OCI-LY1 (cell line): ENCODE measurements around the gene ATM.

ENCODE experiments used
- H2AFZ ChIP-seq: fragments of 200-600 bp; sonication (generic), shearing (Covaris generic); 2 replicates; pipeline ENCODE4 v1.6.0; 2014; ENCODE audit warnings: antibody characterized with exemption, mild to moderate bottlenecking, low read length
- H3F3A ChIP-seq: fragments of 200-600 bp; sonication (generic), shearing (Covaris generic); 2 replicates; pipeline ENCODE4 v1.6.0; 2014; ENCODE audit warnings: mild to moderate bottlenecking, antibody characterized with exemption, low read length, moderate library complexity; ENCODE audit not compliant: insufficient read depth
- H3K27ac ChIP-seq: fragments of 200-600 bp; sonication (generic); 2 replicates; pipeline ENCODE4 v1.5.1; 2014; ENCODE audit warnings: low read length, mixed run types, mild to moderate bottlenecking, low read depth; ENCODE audit not compliant: poor library complexity, severe bottlenecking
- H3K27me3 ChIP-seq: fragments of 200-600 bp; sonication (generic); 2 replicates; pipeline ENCODE4 v1.6.0; 2014; ENCODE audit warnings: antibody characterized with exemption, mild to moderate bottlenecking, low read length, moderate library complexity; ENCODE audit not compliant: insufficient read depth
- H3K36me3 ChIP-seq: fragments of 200-600 bp; sonication (generic); 2 replicates; pipeline ENCODE4 v1.6.1; 2014; ENCODE audit warnings: mild to moderate bottlenecking, antibody characterized with exemption, low read length, moderate library complexity, mixed read lengths; ENCODE audit not compliant: insufficient read depth
- H3K4me1 ChIP-seq: fragments of 200-600 bp; sonication (generic); 2 replicates; pipeline ENCODE4 v1.5.1; 2014; ENCODE audit warnings: mild to moderate bottlenecking, low read length, moderate library complexity; ENCODE audit not compliant: insufficient read depth, severe bottlenecking
- H3K4me2 ChIP-seq: fragments of 200-600 bp; sonication (generic), shearing (Covaris generic); 2 replicates; pipeline ENCODE4 v1.6.1; 2014; ENCODE audit warnings: low read length
- H3K4me3 ChIP-seq: fragments of 200-600 bp; sonication (generic); 2 replicates; pipeline ENCODE4 v1.5.1; 2014; ENCODE audit warnings: low read length, low read depth, mild to moderate bottlenecking, mixed read lengths; ENCODE audit not compliant: poor library complexity, severe bottlenecking
- H3K79me2 ChIP-seq: fragments of 200-600 bp; shearing (Covaris generic); 2 replicates; pipeline ENCODE4 v1.6.1; 2016; ENCODE audit warnings: mixed run types, low read length, mixed read lengths; ENCODE audit not compliant: insufficient read depth
- H3K9ac ChIP-seq: fragments of 200-600 bp; sonication (generic), shearing (Covaris generic); 2 replicates; pipeline ENCODE4 v1.6.1; 2014; ENCODE audit warnings: mild to moderate bottlenecking, low read length, mixed read lengths
- H3K9me2 ChIP-seq: fragments of 200-600 bp; sonication (generic), shearing (Covaris generic); 2 replicates; pipeline ENCODE4 v1.6.1; 2014; ENCODE audit warnings: low read depth, mild to moderate bottlenecking, low read length, mixed read lengths
- H3K9me3 ChIP-seq: fragments of 200-600 bp; shearing (Covaris generic); 2 replicates; pipeline ENCODE4 v1.6.1; 2014; ENCODE audit warnings: low read length, mixed read lengths
- H4K20me1 ChIP-seq: fragments of 200-600 bp; sonication (generic), shearing (Covaris generic); 2 replicates; pipeline ENCODE4 v1.6.0; 2016; ENCODE audit warnings: mild to moderate bottlenecking, low read length; ENCODE audit not compliant: insufficient read depth
- CTCF ChIP-seq: fragments of 200-600 bp; sonication (generic), shearing (Covaris generic); IDR thresholded peaks from 2 replicates; pipeline ENCODE4 v1.5.1; 2017; ENCODE audit warnings: mild to moderate bottlenecking, antibody characterized with exemption, low read length, moderate library complexity, mixed read lengths
- EZH2 ChIP-seq: fragments of 200-600 bp; sonication (generic), shearing (Covaris generic); IDR thresholded peaks from 2 replicates; pipeline ENCODE4 v1.8.0; 2017; ENCODE audit warnings: borderline replicate concordance, mixed run types, mild to moderate bottlenecking, antibody characterized with exemption, low read length, moderate library complexity, mixed read lengths

ATM gene

GRCh38 chr11:108346451-108346850 is 123.6 kb downstream of the ATM start:
- no peak for TF ChIP-seq EZH2
- TF ChIP-seq CTCF = no peak
- Histone ChIP-seq H3K4me2 (no peak overlapping the region), H3K36me3 (peaks cover 55% of the 10 kb centered on the region; the same call in 1 of the 2 replicates), H3K9ac (no peak overlapping the region), H3K27me3 (no peaks in the 10 kb centered on the region), H4K20me1 (no peaks in the 10 kb centered on the region), H3K79me2 (no peaks in the 10 kb centered on the region), H3K4me3 (no peak overlapping the region), H3K9me3 (no peaks in the 10 kb centered on the region), H3F3A (no peaks in the 10 kb centered on the region), H3K27ac (no peak overlapping the region), H3K4me1 (no peaks in the 10 kb centered on the region), H3K9me2 (no peaks in the 10 kb centered on the region), H2AFZ (no peak overlapping the region)

- Histone ChIP-seq H4K20me1 (no peaks in the 10 kb centered on the region), H3K9ac (no peak overlapping the region), H3K27me3 (no peaks in the 10 kb centered on the region), H3K9me3 (no peaks in the 10 kb centered on the region), H3K4me3 (no peak overlapping the region), H3K4me1 (no peaks in the 10 kb centered on the region), H3K36me3 (peaks cover 88% of the 10 kb centered on the region), H3K4me2 (no peak overlapping the region), H3F3A (no peaks in the 10 kb centered on the region), H3K27ac (no peak overlapping the region), H3K9me2 (no peaks in the 10 kb centered on the region), H2AFZ (no peak overlapping the region), H3K79me2 (no peaks in the 10 kb centered on the region)
- TF ChIP-seq CTCF (no peak), EZH2 (no peak)
Observed at GRCh38 chr11:108351468-108351867, 128.6 kb downstream of the ATM start.

- Histone ChIP-seq H3K79me2 (no peaks in the 10 kb centered on the region), H3K4me1 (no peaks in the 10 kb centered on the region), H2AFZ (no peak overlapping the region), H3K27ac (no peak overlapping the region), H3K9me2 (no peaks in the 10 kb centered on the region), H3K9me3 (no peaks in the 10 kb centered on the region), H3K36me3 (peaks cover 35% of the 10 kb centered on the region; the same call in 1 of the 2 replicates), H3K4me3 (no peak overlapping the region), H3K4me2 (no peak overlapping the region), H3F3A (no peaks in the 10 kb centered on the region), H3K27me3 (no peaks in the 10 kb centered on the region), H3K9ac (no peak overlapping the region), H4K20me1 (no peaks in the 10 kb centered on the region)
- TF ChIP-seq CTCF (no peak), EZH2 (no peak)
Observed at GRCh38 chr11:108364159-108364558, 141.3 kb downstream of the ATM start.
